Measurements from ENCODE around the gene NTHL1. TPM values are rescaled to one million over a fixed set of nuclear protein-coding genes. Genes with fewer than 3 reads are reported as not detected.

NTHL1 gene
- total RNA-seq, 1 donor from 2014 or later, result 33.4 TPM

- no peak for DNase-seq (ENCODE audit: low spot score in 2 of 2)
- no peak for FAIRE-seq
Measured at GRCh38 chr16:2070576-2071453, 23.2 kb upstream of the NTHL1 start.

- FAIRE-seq, result no peak
Measured at GRCh38 chr16:2066139-2066538, 18.5 kb upstream of the NTHL1 start.

GRCh38 chr16:2064368-2064945 is 16.8 kb upstream of the NTHL1 start:
- DNase-seq (ENCODE audit: low spot score in 2 of 2) (no peak), FAIRE-seq (no peak)

More at GRCh38 chr16:2066139-2066538, 18.5 kb upstream of the NTHL1 start:
- DNase-seq (ENCODE audit: low spot score in 2 of 2), result no peak

GRCh38 chr16:2063861-2064260 is 16.2 kb upstream of the NTHL1 start:
- FAIRE-seq, result no peak
- no peak for DNase-seq (ENCODE audit: low spot score in 2 of 2)

- FAIRE-seq (no peak), DNase-seq (ENCODE audit: low spot score in 2 of 2) (no peak)
Measured at GRCh38 chr16:2062801-2063200, 15.2 kb upstream of the NTHL1 start.

GRCh38 chr16:2061526-2061925 is 13.9 kb upstream of the NTHL1 start:
- FAIRE-seq (no peak), DNase-seq (ENCODE audit: low spot score in 2 of 2) (no peak)

- FAIRE-seq, result no peak
- DNase-seq (ENCODE audit: low spot score in 2 of 2), result no peak
Measured at GRCh38 chr16:2061023-2061422, 13.4 kb upstream of the NTHL1 start.

GRCh38 chr16:2060346-2060745 is 12.7 kb upstream of the NTHL1 start:
- DNase-seq (ENCODE audit: low spot score in 2 of 2) (no peak), FAIRE-seq (no peak)

- no peak for FAIRE-seq
Measured at GRCh38 chr16:2058872-2059271, 11.2 kb upstream of the NTHL1 start.

GRCh38 chr16:2058420-2058819 is 10.8 kb upstream of the NTHL1 start:
- FAIRE-seq, result no peak
- DNase-seq (ENCODE audit: low spot score in 2 of 2), result no peak

More at GRCh38 chr16:2058872-2059271, 11.2 kb upstream of the NTHL1 start:
- DNase-seq (ENCODE audit: low spot score in 2 of 2), result no peak

GRCh38 chr16:2057438-2057837 is 9.8 kb upstream of the NTHL1 start:
- FAIRE-seq, result no peak

GRCh38 chr16:2056681-2057407 is 9.2 kb upstream of the NTHL1 start:
- FAIRE-seq (no peak), DNase-seq (ENCODE audit: low spot score in 2 of 2) (no peak)

More at GRCh38 chr16:2057438-2057837, 9.8 kb upstream of the NTHL1 start:
- DNase-seq (ENCODE audit: low spot score in 2 of 2), result no peak

- FAIRE-seq (no peak), DNase-seq (ENCODE audit: low spot score in 2 of 2) (no peak)
Measured at GRCh38 chr16:2056077-2056476, 8.4 kb upstream of the NTHL1 start.

- DNase-seq (ENCODE audit: low spot score in 2 of 2) (no peak), FAIRE-seq (no peak)
Measured at GRCh38 chr16:2054543-2055245, 7.1 kb upstream of the NTHL1 start.

- FAIRE-seq, result no peak
Measured at GRCh38 chr16:2053897-2054296, 6.3 kb upstream of the NTHL1 start.

GRCh38 chr16:2053211-2053610 is 5.6 kb upstream of the NTHL1 start:
- FAIRE-seq (no peak), DNase-seq (ENCODE audit: low spot score in 2 of 2) (no peak)

More at GRCh38 chr16:2053897-2054296, 6.3 kb upstream of the NTHL1 start:
- DNase-seq (ENCODE audit: low spot score in 2 of 2), result no peak

- FAIRE-seq, result no peak
- DNase-seq (ENCODE audit: low spot score in 2 of 2), result no peak
Measured at GRCh38 chr16:2048116-2048543, 496 bp upstream of the NTHL1 start.

GRCh38 chr16:2046893-2047329 is 723 bp downstream of the NTHL1 start:
- DNase-seq (ENCODE audit: low spot score in 2 of 2) (no peak), FAIRE-seq (no peak)

- DNase-seq (ENCODE audit: low spot score in 2 of 2), result no peak
- no peak for FAIRE-seq
Measured at GRCh38 chr16:2045965-2046892, 1.4 kb downstream of the NTHL1 start.

All from frontal cortex (tissue), 4 donors.